ENCODE data around the gene LRRC37A3.
A peak's percentile ranks its signal among the peaks of the same experiment; 100 is the strongest.
"Not testable (repeated sequence)": the region's sequence is repeated elsewhere in the genome, so short reads cannot be mapped to it uniquely, and the experiment has no call there.

LRRC37A3 gene

GRCh38 chr17:64938290-64938689 is 19.0 kb upstream of the LRRC37A3 start:
- in situ Hi-C loops (cut with HindIII; ENCODE audit: low sequenced_read_pairs): loop anchor here (25.0 kb wide), 1 partner anchor 274 kb away; no protein-coding TSS in a partner anchor
- H3K4me3 ChIP-seq (ENCODE audit: low read depth, low read length): no peak overlapping the region
- DNase-seq (ENCODE audit: low read depth): no peak
- TF ChIP-seq CTCF (IDR thresholded peaks at IDR 0.05; ENCODE audit: low read depth, low read length, missing control alignments): no peak

GRCh38 chr17:64936117-64936516 is 16.8 kb upstream of the LRRC37A3 start:
- in situ Hi-C loops (cut with HindIII; ENCODE audit: low sequenced_read_pairs): loop anchor here (25.0 kb wide), 1 partner anchor 276 kb away; no protein-coding TSS in a partner anchor
- DNase-seq (ENCODE audit: low read depth): no peak
- no peak for TF ChIP-seq CTCF (IDR thresholded peaks at IDR 0.05; ENCODE audit: low read depth, low read length, missing control alignments)
- no peak overlapping the region for H3K4me3 ChIP-seq (ENCODE audit: low read depth, low read length)

DNA sequence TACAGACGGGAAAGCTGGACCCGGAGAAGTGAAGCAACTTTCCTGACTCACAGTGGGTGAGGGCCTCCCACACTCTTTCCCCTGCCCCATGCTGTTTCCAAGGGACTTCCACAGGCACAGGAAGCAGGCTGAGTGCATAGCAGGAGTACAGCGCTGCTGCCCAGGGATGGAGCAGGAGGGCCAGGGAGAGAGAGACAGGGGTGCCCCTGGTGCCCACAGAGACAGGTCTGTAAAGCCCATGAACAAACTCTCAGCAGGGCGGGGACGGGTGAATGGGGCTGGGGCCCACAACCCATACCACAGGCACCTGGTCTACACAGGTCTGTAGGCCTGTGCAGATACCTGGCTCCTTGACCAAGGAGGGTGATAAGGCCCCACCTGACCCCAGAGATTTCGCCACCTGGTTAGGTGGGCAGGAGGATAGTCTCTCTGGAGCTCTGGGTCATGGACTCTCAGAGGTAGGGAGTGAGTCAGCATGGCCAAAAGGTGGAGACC is 15.1 kb upstream of the LRRC37A3 start:
- in situ Hi-C loops (cut with HindIII; ENCODE audit: low sequenced_read_pairs): loop anchor here (25.0 kb wide), 1 partner anchor 278 kb away; no protein-coding TSS in a partner anchor
- DNase-seq (ENCODE audit: low read depth); H3K4me3 ChIP-seq (ENCODE audit: low read depth, low read length): not testable (repeated sequence)

GRCh38 chr17:64932850-64933249 is 13.6 kb upstream of the LRRC37A3 start:
- in situ Hi-C loops (cut with HindIII; ENCODE audit: low sequenced_read_pairs): loop anchor here (25.0 kb wide), 1 partner anchor 279 kb away; no protein-coding TSS in a partner anchor
- H3K4me3 ChIP-seq (ENCODE audit: low read depth, low read length); DNase-seq (ENCODE audit: low read depth): not testable (repeated sequence)

GRCh38 chr17:64930374-64930773 is 11.1 kb upstream of the LRRC37A3 start:
- in situ Hi-C loops (cut with HindIII; ENCODE audit: low sequenced_read_pairs): loop anchor here (25.0 kb wide), 1 partner anchor 282 kb away; no protein-coding TSS in a partner anchor
- not testable (repeated sequence) for DNase-seq (ENCODE audit: low read depth); H3K4me3 ChIP-seq (ENCODE audit: low read depth, low read length)

- H3K4me3 ChIP-seq (ENCODE audit: low read depth, low read length); DNase-seq (ENCODE audit: low read depth): not testable (repeated sequence)
- in situ Hi-C loops (cut with HindIII; ENCODE audit: low sequenced_read_pairs): loop anchor here (25.0 kb wide), 1 partner anchor 283 kb away; no protein-coding TSS in a partner anchor
Measured at GRCh38 chr17:64929419-64930209, 10.3 kb upstream of the LRRC37A3 start.

DNA sequence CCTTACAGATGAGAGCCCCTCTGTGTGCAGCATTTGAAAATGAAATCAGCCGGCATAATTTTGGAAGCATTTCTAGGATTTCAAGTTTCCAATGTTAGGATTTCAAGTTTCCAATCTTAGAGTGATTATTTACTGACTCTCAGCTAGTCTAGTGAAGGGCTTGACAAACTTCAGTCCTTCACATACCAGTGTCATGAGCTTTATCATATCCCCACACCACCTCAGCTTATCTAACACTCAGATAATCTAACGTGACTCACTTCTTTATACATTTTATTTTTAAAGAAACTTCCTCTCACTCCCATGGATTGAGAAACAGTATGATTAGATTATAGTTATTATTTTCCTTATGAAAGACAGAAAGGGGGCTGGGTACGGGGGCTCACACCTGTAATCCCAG is 9.4 kb upstream of the LRRC37A3 start:
- in situ Hi-C loops (cut with HindIII; ENCODE audit: low sequenced_read_pairs): loop anchor here (25.0 kb wide), 1 partner anchor 284 kb away; no protein-coding TSS in a partner anchor
- DNase-seq (ENCODE audit: low read depth); H3K4me3 ChIP-seq (ENCODE audit: low read depth, low read length): not testable (repeated sequence)

DNA sequence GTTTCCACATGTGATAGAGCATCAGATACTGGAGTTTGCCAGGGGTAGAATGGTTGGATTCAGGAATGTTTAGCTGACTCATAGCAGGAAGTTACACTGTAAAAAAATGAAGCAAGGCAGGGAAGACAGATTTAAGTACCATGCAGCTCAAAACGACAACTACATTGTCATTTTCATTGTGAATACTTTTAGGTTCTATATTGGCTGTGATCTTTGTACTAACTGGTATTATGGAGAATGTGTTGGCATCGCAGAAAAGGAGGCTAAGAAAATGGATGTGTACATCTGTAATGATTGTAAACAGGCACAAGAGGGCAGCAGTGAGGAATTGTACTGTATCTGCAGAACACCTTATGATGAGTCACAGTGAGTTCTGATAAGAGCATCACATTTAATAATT is 8.2 kb upstream of the LRRC37A3 start:
- peak; percentile 43 for TF ChIP-seq CTCF (IDR thresholded peaks at IDR 0.05; ENCODE audit: low read depth, low read length, missing control alignments)
- DNase-seq (ENCODE audit: low read depth): peak; percentile 55
- in situ Hi-C loops (cut with HindIII; ENCODE audit: low sequenced_read_pairs): loop anchor here (25.0 kb wide), 1 partner anchor 285 kb away; no protein-coding TSS in a partner anchor
- not testable (repeated sequence) for H3K4me3 ChIP-seq (ENCODE audit: low read depth, low read length)

- in situ Hi-C loops (cut with HindIII; ENCODE audit: low sequenced_read_pairs): loop anchor here (25.0 kb wide), 1 partner anchor 286 kb away; no protein-coding TSS in a partner anchor
- not testable (repeated sequence) for H3K4me3 ChIP-seq (ENCODE audit: low read depth, low read length); DNase-seq (ENCODE audit: low read depth)
Measured at GRCh38 chr17:64926430-64926829, 7.2 kb upstream of the LRRC37A3 start.

GRCh38 chr17:64925244-64925643 is 6.0 kb upstream of the LRRC37A3 start:
- in situ Hi-C loops (cut with HindIII; ENCODE audit: low sequenced_read_pairs): loop anchor here (25.0 kb wide), 1 partner anchor 287 kb away; no protein-coding TSS in a partner anchor
- not testable (repeated sequence) for H3K4me3 ChIP-seq (ENCODE audit: low read depth, low read length); DNase-seq (ENCODE audit: low read depth)

DNA sequence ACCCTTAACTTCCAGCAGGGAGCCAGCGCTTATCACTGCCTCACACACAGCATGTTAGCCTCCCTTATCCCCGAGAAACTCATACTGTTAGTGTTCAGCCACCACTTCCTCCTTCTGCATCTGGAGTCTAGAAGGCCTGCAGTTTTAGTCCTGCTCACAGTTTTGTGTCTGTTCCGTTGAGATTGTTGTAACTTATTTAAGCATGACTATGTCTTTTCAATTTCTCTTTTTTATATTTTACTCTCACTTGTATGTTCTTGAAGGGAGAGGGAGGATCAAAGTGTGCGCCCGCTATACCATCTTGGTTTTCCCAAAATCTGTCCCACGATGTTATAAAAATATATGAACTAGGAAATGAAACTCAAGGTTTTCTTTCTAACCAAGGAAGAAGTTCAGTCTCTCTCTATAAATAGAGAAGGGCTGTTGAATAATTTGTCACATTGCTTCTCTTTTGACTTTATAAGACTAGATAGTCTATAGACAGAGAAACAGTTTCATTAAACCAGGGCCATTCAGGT is 3.8 kb upstream of the LRRC37A3 start:
- in situ Hi-C loops (cut with HindIII; ENCODE audit: low sequenced_read_pairs); DNase-seq (ENCODE audit: low read depth): not testable (repeated sequence)

More for the DNA sequence above, 3.8 kb upstream of the LRRC37A3 start:
- H3K4me3 ChIP-seq (ENCODE audit: low read depth, low read length): not testable (repeated sequence)

All from astrocyte of the cerebellum (primary cell).